Fibroblast of the aortic adventitia (primary cell): Measurements from ENCODE around the gene MED25. TPM values are rescaled to one million over a fixed set of nuclear protein-coding genes. Genes with fewer than 3 reads are reported as not detected.

Source experiments
- DNase-seq: peaks from one replicate; pipeline ENCODE4 v3.0.0-alpha.2; 2010; ENCODE audit warnings: low read depth
- H3K4me3 ChIP-seq: 2 replicates; pipeline ENCODE4 v1.5.1; 2011; ENCODE audit warnings: low read depth, mild to moderate bottlenecking, control low read depth, low read length, moderate library complexity
- CTCF ChIP-seq: IDR thresholded peaks from 2 replicates; pipeline ENCODE4 v1.5.1; 2011; ENCODE audit warnings: mild to moderate bottlenecking, low read length, control low read depth, inconsistent platforms; ENCODE audit not compliant: insufficient read depth
- total RNA-seq: library from RNA; depleted of rRNA; stranded (reverse); fragments of >200 nt; gene quantifications from 2 replicates; pipeline ENCODE4 v1.2.3, GENCODE V29; 2012; ENCODE audit warnings: low replicate concordance

The MED25 gene
- total RNA-seq, result 19.4 and 21.7 TPM in 2 replicates

DNA sequence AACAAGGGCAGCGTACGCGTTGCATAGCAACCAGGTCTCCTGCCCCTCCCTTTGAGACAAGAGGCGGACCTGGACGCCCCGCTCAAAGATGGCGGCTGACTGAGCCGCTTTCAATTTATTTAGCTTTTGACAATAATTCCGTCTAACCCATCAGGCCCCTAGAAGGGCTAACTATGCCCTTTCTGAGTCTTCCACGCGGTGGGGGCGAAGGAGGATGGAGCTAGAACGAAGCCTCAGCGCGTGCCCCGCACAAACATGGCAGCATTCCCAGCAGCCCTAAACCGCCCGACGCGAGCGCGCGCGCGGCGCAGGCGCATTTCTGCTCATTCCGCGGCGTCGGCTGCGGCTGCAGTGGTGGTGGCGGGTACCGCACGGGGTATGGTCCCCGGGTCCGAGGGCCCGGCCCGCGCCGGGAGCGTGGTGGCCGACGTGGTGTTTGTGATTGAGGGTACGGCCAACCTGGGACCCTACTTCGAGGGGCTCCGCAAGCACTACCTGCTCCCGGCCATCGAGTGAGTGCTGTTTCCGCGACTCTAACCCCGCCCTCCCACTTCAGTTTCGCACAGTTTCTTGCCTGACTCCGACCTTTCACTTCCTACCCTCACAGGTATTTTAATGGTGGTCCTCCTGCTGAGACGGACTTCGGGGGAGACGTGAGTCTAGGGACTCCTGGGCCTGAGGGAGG, at the start of gene MED25:
Gene MED25 (plus strand): TSS at position 326 of the 685 bp plus-strand sequence. CDS start 53 bp downstream, at position 379.
- peak; percentile 36 for TF ChIP-seq CTCF
- peak within 1 kb of the TSS; percentile 99 for H3K4me3 ChIP-seq
- peak; percentile 89 for DNase-seq

DNA sequence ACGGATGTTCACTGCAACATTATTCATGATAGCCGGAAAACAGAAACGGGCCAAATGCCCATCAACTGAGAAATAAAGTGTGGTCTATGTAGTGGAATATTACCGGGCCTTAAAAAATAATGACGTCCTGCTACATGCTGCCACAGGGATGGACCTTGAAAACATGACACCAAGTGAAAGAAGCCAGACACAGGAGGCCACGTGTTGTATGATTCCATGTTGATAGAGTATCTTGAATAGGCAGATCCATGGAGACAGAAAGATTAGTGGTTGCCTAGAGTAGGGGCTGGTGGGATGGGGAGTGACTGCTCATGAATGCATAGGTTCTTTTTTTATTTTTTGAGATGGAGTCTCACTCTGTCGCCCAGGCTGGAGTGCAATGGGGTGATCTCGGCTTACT, 47.6 kb upstream of the MED25 start:
- DNase-seq, result no peak
- TF ChIP-seq CTCF, result no peak

DNA sequence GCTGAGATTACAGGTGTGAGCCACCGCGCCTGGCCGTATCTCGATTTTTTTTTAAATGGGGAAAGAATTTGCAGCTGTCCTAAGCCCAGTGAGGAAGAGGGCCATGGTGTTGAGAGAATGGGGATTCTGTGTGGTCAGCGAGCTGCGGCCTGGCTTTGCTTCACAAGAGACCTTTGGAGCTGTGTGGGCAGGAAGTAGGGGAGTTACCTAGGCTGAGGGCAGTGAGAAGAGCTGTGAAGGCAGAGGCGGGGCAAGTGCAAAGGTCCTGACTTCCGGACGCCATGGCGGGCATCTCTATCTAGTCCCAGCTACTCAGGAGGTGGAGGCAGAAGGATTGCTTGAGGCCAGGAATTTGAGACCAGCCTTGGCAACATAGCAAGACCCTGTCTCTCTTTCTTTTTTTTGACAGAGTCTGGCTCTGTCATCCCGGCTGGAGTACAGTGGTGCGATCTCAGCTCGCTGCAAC, 46.4 kb upstream of the MED25 start:
- DNase-seq, result no peak
- TF ChIP-seq CTCF, result no peak
- no peak overlapping the region for H3K4me3 ChIP-seq

More for the DNA sequence above, 47.6 kb upstream of the MED25 start:
- no peak overlapping the region for H3K4me3 ChIP-seq

GRCh38 chr19:49772850-49773432, 45.1 kb upstream of the MED25 start:
- H3K4me3 ChIP-seq, result no peak overlapping the region
- DNase-seq, result no peak
- TF ChIP-seq CTCF, result no peak

DNA sequence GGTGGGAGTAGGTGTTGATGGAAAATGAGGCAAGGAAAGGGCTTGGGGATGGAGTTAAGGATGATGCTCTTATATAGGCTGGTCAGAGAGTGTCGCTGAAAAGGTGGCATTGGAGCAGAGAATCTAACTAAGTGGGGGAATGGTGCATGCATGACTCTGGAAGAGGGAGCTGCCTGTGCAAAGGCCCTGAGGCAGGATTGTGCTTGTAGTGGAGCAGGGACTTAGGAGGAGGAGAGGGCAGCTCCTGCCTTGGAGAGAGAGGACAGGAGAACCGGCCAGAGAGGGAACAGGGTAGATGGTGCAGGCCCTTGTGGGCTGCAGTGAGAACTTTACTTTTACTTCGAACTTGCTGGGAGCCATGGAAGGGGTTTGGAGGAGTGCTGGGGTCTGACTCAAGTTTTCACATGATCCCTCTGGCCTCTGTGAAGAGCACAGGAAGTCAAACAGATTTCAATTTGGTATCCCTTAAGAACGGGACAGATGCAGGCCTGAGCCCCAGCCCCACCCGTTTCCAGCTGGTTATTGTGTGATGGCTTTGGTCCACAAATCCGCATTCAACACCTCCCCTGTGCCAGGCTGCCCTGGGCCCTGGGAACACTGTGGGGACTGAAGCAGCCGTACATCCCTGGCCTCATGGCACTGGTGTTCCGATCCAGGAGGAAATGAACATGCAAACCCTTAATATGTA, 44.3 kb upstream of the MED25 start:
- DNase-seq, result no peak
- H3K4me3 ChIP-seq, result no peak overlapping the region
- no peak for TF ChIP-seq CTCF

GRCh38 chr19:49774969-49775368, 43.1 kb upstream of the MED25 start:
- no peak for DNase-seq
- no peak for TF ChIP-seq CTCF
- H3K4me3 ChIP-seq, result no peak overlapping the region
